ENCODE measurements around the gene TM2D3. TPM values are rescaled to one million over a fixed set of nuclear protein-coding genes. Genes with fewer than 3 reads are reported as not detected.

Gene TM2D3
- total and polyA plus RNA-seq, 2 experiments from 2014 or later = 26.2 to 36.6 TPM

DNA sequence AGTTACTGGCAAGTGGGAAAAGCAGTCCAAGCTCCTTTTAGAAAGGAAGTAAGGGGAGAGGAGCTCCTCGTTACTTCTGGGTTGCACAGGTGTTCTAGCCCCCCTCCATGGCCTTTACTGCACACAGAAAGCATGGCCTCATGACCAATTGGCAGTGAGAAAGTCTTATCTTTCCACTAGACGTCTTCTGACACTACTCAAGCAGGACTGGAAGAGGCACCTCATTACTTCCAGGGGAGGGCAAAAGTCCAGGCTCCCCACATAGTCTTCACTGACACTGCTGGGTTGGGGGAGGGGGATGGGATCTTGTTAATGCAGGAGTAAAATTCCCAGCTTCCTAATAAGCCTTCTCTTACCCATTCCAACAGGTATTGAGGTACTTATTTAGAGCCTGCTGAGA is 27.6 kb upstream of the TM2D3 start (continued):
- TF ChIP-seq, protein P1, sequence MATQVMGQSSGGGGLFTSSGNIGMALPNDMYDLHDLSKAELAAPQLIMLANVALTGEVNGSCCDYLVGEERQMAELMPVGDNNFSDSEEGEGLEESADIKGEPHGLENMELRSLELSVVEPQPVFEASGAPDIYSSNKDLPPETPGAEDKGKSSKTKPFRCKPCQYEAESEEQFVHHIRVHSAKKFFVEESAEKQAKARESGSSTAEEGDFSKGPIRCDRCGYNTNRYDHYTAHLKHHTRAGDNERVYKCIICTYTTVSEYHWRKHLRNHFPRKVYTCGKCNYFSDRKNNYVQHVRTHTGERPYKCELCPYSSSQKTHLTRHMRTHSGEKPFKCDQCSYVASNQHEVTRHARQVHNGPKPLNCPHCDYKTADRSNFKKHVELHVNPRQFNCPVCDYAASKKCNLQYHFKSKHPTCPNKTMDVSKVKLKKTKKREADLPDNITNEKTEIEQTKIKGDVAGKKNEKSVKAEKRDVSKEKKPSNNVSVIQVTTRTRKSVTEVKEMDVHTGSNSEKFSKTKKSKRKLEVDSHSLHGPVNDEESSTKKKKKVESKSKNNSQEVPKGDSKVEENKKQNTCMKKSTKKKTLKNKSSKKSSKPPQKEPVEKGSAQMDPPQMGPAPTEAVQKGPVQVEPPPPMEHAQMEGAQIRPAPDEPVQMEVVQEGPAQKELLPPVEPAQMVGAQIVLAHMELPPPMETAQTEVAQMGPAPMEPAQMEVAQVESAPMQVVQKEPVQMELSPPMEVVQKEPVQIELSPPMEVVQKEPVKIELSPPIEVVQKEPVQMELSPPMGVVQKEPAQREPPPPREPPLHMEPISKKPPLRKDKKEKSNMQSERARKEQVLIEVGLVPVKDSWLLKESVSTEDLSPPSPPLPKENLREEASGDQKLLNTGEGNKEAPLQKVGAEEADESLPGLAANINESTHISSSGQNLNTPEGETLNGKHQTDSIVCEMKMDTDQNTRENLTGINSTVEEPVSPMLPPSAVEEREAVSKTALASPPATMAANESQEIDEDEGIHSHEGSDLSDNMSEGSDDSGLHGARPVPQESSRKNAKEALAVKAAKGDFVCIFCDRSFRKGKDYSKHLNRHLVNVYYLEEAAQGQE (IDR thresholded peaks at IDR 0.05; ENCODE audit: unreplicated experiment) = no peak
- TF ChIP-seq CREB1 (CRISPR knock-in tag; IDR thresholded peaks at IDR 0.05; ENCODE audit: low read depth) (no peak), JUNB (IDR thresholded peaks at IDR 0.05; ENCODE audit: unreplicated experiment) (no peak), STAT1 (IDR thresholded peaks at IDR 0.05; ENCODE audit: unreplicated experiment) (no peak)
- TF ChIP-seq, protein P2, sequence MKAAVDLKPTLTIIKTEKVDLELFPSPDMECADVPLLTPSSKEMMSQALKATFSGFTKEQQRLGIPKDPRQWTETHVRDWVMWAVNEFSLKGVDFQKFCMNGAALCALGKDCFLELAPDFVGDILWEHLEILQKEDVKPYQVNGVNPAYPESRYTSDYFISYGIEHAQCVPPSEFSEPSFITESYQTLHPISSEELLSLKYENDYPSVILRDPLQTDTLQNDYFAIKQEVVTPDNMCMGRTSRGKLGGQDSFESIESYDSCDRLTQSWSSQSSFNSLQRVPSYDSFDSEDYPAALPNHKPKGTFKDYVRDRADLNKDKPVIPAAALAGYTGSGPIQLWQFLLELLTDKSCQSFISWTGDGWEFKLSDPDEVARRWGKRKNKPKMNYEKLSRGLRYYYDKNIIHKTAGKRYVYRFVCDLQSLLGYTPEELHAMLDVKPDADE (IDR thresholded peaks at IDR 0.05) = no peak
- TF ChIP-seq, protein P3, sequence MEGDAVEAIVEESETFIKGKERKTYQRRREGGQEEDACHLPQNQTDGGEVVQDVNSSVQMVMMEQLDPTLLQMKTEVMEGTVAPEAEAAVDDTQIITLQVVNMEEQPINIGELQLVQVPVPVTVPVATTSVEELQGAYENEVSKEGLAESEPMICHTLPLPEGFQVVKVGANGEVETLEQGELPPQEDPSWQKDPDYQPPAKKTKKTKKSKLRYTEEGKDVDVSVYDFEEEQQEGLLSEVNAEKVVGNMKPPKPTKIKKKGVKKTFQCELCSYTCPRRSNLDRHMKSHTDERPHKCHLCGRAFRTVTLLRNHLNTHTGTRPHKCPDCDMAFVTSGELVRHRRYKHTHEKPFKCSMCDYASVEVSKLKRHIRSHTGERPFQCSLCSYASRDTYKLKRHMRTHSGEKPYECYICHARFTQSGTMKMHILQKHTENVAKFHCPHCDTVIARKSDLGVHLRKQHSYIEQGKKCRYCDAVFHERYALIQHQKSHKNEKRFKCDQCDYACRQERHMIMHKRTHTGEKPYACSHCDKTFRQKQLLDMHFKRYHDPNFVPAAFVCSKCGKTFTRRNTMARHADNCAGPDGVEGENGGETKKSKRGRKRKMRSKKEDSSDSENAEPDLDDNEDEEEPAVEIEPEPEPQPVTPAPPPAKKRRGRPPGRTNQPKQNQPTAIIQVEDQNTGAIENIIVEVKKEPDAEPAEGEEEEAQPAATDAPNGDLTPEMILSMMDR (conservative IDR thresholded peaks at IDR 0.05; ENCODE audit: low read depth in 2 of 2) = no peak

DNA sequence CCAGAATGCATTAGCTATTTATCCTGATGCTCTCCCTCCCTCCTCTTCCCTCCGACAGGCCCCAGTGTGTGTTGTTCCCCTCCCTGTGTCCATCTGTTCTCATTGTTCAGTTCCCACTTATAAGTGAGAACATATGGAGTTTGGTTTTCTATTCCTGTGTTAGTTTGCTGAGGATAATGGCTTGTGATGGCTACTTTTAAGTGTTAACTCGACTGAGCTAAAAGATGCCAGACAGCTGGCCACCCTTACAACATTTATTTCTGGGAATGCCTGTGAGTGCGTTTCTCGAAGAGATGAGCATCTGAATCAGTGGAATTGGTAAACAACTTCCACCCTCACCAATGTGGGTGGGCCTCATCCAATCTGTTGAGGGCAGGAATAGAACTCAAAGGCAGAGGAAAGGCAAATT is 24.7 kb upstream of the TM2D3 start:
- peaks cover 7% of the 10 kb centered on the region for H3K4me1 Mint-ChIP-seq
- H3K27me3 ChIP-seq (ENCODE audit: insufficient read depth) = no peaks in the 10 kb centered on the region
- TF ChIP-seq STAT1 (IDR thresholded peaks at IDR 0.05; ENCODE audit: unreplicated experiment) = no peak
- TF ChIP-seq, protein P3 (conservative IDR thresholded peaks at IDR 0.05; ENCODE audit: low read depth in 2 of 2) = no peak
- no peak for TF ChIP-seq EZH2phosphoT487 (IDR thresholded peaks at IDR 0.05; ENCODE audit: unreplicated experiment)
- TF ChIP-seq ZNF331 (CRISPR knock-in tag; IDR thresholded peaks at IDR 0.05; ENCODE audit: low read depth) = no peak
- TF ChIP-seq CREB1 (CRISPR knock-in tag; IDR thresholded peaks at IDR 0.05; ENCODE audit: low read depth) = no peak
- TF ChIP-seq EZH2 (IDR thresholded peaks at IDR 0.05; ENCODE audit: low read depth, unreplicated experiment) = no peak
- TF ChIP-seq JUNB (IDR thresholded peaks at IDR 0.05; ENCODE audit: unreplicated experiment) = no peak
- no peak overlapping the region for H2AFZ ChIP-seq
- no peak overlapping the region for H3K27ac Mint-ChIP-seq
- H3K9me2 ChIP-seq (ENCODE audit: insufficient read depth) = no peaks in the 10 kb centered on the region
- H3K4me1 ChIP-seq (ENCODE audit: insufficient read depth) = no peaks in the 10 kb centered on the region
- DNase-seq (ENCODE audit: low spot score) = no peak
- no peaks in the 10 kb centered on the region for H3F3A ChIP-seq (replicated peaks; ENCODE audit: low read depth)
- no peak for ATAC-seq
- peaks cover 5% of the 10 kb centered on the region for H3K27me3 Mint-ChIP-seq (ENCODE audit: insufficient read depth, low read depth, poor library complexity)
- H3K36me3 Mint-ChIP-seq (ENCODE audit: low read depth) = no peaks in the 10 kb centered on the region; the same call in 2 of the 3 replicates
- no peak overlapping the region for H3K4me3 ChIP-seq
- H3K27ac ChIP-seq (ENCODE audit: low read depth) = no peak overlapping the region
- H3K79me2 ChIP-seq (replicated peaks; ENCODE audit: insufficient read depth) = no peaks in the 10 kb centered on the region
- H3K4me2 ChIP-seq = no peak overlapping the region
- H3K36me3 ChIP-seq (ENCODE audit: insufficient read depth) = no peaks in the 10 kb centered on the region; the same call in 1 of the 2 replicates
- H4K20me1 ChIP-seq (replicated peaks; ENCODE audit: insufficient read depth) = no peaks in the 10 kb centered on the region
- no peak overlapping the region for H3K4me3 Mint-ChIP-seq
- H3K9me3 Mint-ChIP-seq = no peaks in the 10 kb centered on the region; the same call in 2 of the 3 replicates

Data from GM23338 (cell line).